GM23338 (cell line): ENCODE measurements around the gene RET. TPM values are rescaled to one million over a fixed set of nuclear protein-coding genes. Genes with fewer than 3 reads are reported as not detected.

ENCODE experiments used
- ATAC-seq: fragments of 200-7000 bp; cut with Tn5 transposase; 3 replicates; pipeline ENCODE4 v1.9.1; 2020
- DNase-seq: peaks from one replicate; pipeline ENCODE4 v3.0.0-alpha.2; 2015; ENCODE audit warnings: low spot score
- H2AFZ ChIP-seq: fragments of 200-600 bp; sonication (generic); 2 replicates; pipeline ENCODE4 v1.8.0; 2016; ENCODE audit warnings: antibody characterized with exemption, mild to moderate bottlenecking, moderate library complexity
- H3F3A ChIP-seq: fragments of 200-600 bp; sonication (generic); replicated peaks from 2 replicates; pipeline ENCODE4 v1.8.0; 2017; ENCODE audit warnings: antibody characterized with exemption, mixed run types, low read depth
- H3K27ac ChIP-seq: fragments of 200-600 bp; sonication (generic); 2 replicates; pipeline ENCODE4 v1.6.1; 2016; ENCODE audit warnings: low read depth
- H3K27me3 ChIP-seq: fragments of 200-600 bp; sonication (generic); 2 replicates; pipeline ENCODE4 v1.8.0; 2016; ENCODE audit warnings: mild to moderate bottlenecking, mixed run types, moderate library complexity; ENCODE audit not compliant: insufficient read depth
- H3K36me3 ChIP-seq: fragments of 200-600 bp; sonication (generic); 2 replicates; pipeline ENCODE4 v1.8.0; 2016; ENCODE audit warnings: mild to moderate bottlenecking; ENCODE audit not compliant: insufficient read depth
- H3K4me1 ChIP-seq: fragments of 200-600 bp; sonication (generic); 2 replicates; pipeline ENCODE4 v1.8.0; 2016; ENCODE audit warnings: mild to moderate bottlenecking, moderate library complexity; ENCODE audit not compliant: insufficient read depth
- H3K4me2 ChIP-seq: fragments of 200-600 bp; sonication (generic); 2 replicates; pipeline ENCODE4 v1.7.1; 2017; ENCODE audit warnings: mixed run types
- H3K4me3 ChIP-seq: fragments of 200-600 bp; sonication (generic); 2 replicates; pipeline ENCODE4 v1.6.1; 2016; ENCODE audit warnings: mixed run types
- H3K79me2 ChIP-seq: fragments of 200-600 bp; sonication (generic); replicated peaks from 2 replicates; pipeline ENCODE4 v1.8.0; 2017; ENCODE audit warnings: mild to moderate bottlenecking; ENCODE audit not compliant: insufficient read depth
- H3K9me2 ChIP-seq: fragments of 200-600 bp; sonication (generic); 2 replicates; pipeline ENCODE4 v1.8.0; 2017; ENCODE audit not compliant: insufficient read depth
- H4K20me1 ChIP-seq: fragments of 200-600 bp; sonication (generic); replicated peaks from 2 replicates; pipeline ENCODE4 v1.8.0; 2017; ENCODE audit warnings: mild to moderate bottlenecking; ENCODE audit not compliant: insufficient read depth
- H3K27ac Mint-ChIP-seq: 2 replicates; pipeline ENCODE4 v1.8.0; 2020; ENCODE audit warnings: inconsistent platforms, mild to moderate bottlenecking, moderate library complexity, mixed read lengths
- H3K27me3 Mint-ChIP-seq: 3 replicates; pipeline ENCODE4 v1.8.0; 2022; ENCODE audit warnings: low read depth, mild to moderate bottlenecking, moderate library complexity, mixed read lengths, inconsistent platforms; ENCODE audit not compliant: insufficient read depth, poor library complexity
- H3K36me3 Mint-ChIP-seq: 3 replicates; pipeline ENCODE4 v1.8.0; 2021; ENCODE audit warnings: low read depth, mild to moderate bottlenecking, inconsistent platforms, moderate library complexity, mixed read lengths
- H3K4me1 Mint-ChIP-seq: 3 replicates; pipeline ENCODE4 v1.8.0; 2020; ENCODE audit warnings: mild to moderate bottlenecking, inconsistent platforms, mixed read lengths
- H3K4me3 Mint-ChIP-seq: 3 replicates; pipeline ENCODE4 v1.8.0; 2021; ENCODE audit warnings: moderate library complexity, mild to moderate bottlenecking, inconsistent platforms, mixed read lengths
- H3K9me3 Mint-ChIP-seq: 3 replicates; pipeline ENCODE4 v1.8.0; 2020; ENCODE audit warnings: moderate library complexity, mild to moderate bottlenecking, inconsistent platforms, mixed read lengths
- ETS1 ChIP-seq: IDR thresholded peaks from 2 replicates; pipeline ENCODE4 v1.6.1; 2016; ENCODE audit warnings: antibody characterized with exemption
- EZH2 ChIP-seq: fragments of 200-600 bp; sonication (generic); IDR thresholded peaks from one replicate; pipeline ENCODE4 v1.8.0; 2017; ENCODE audit warnings: antibody characterized with exemption, mild to moderate bottlenecking, low read depth; ENCODE audit not compliant: unreplicated experiment
- EZH2phosphoT487 ChIP-seq: fragments of 200-600 bp; sonication (generic); IDR thresholded peaks from one replicate; pipeline ENCODE4 v1.8.1; 2018; ENCODE audit warnings: antibody characterized with exemption; ENCODE audit not compliant: unreplicated experiment
- JUNB ChIP-seq: IDR thresholded peaks from one replicate; pipeline ENCODE4 v1.6.1; 2016; ENCODE audit warnings: antibody characterized with exemption; ENCODE audit not compliant: unreplicated experiment
- POLR2AphosphoS5 ChIP-seq: IDR thresholded peaks from 2 replicates; pipeline ENCODE4 v1.6.1; 2016; ENCODE audit warnings: antibody characterized with exemption, low read depth
- REST ChIP-seq: IDR thresholded peaks from one replicate; pipeline ENCODE4 v1.6.1; 2018; ENCODE audit warnings: antibody characterized with exemption; ENCODE audit not compliant: unreplicated experiment
- STAT1 ChIP-seq: IDR thresholded peaks from one replicate; pipeline ENCODE4 v1.6.1; 2016; ENCODE audit warnings: antibody characterized with exemption; ENCODE audit not compliant: unreplicated experiment
- ZNF114 ChIP-seq: fragments of 250-450 bp; sonication (Bioruptor Pico); IDR thresholded peaks from 2 replicates; pipeline ENCODE4 v1.5.0; 2020; ENCODE audit warnings: mild to moderate bottlenecking, moderate library complexity
- ZNF331 ChIP-seq: fragments of 250-450 bp; sonication (Bioruptor Pico); IDR thresholded peaks from 2 replicates; pipeline ENCODE4 v1.5.0; 2020; ENCODE audit warnings: low read depth, mild to moderate bottlenecking, moderate library complexity
- polyA plus RNA-seq: library from polyadenylated mRNA; unstranded; fragments of >200 nt; fragmentation: Nextera tagmentation; extraction: Ambion mirVana; gene quantifications from 2 replicates; pipeline ENCODE4 v1.2.1, GENCODE V29; 2016
- total RNA-seq: library from RNA; depleted of rRNA; stranded (reverse); fragments of >200 nt; shearing (Covaris generic); gene quantifications from 2 replicates; pipeline ENCODE4 v1.2.3, GENCODE V29; 2014
- TF ChIP-seq, protein P1 (sequence below): fragments of 250-450 bp; sonication (Bioruptor Pico); IDR thresholded peaks from 2 replicates; pipeline ENCODE4 v1.5.0; 2020; ENCODE audit warnings: mild to moderate bottlenecking, moderate library complexity
- TF ChIP-seq, protein P2 (sequence below), 2 experiments: fragments of 200-600 bp in 1 of 2; sonication (generic) in 1 of 2; conservative IDR thresholded peaks; 2 replicates each; pipeline versions ENCODE4 v1.5.1 to v1.6.1; 2016 to 2017; ENCODE audit warnings: antibody characterized with exemption in 2 of 2, low read depth in 2 of 2, mild to moderate bottlenecking in 2 of 2, moderate library complexity in 1 of 2

Gene RET
- total and polyA plus RNA-seq, 2 experiments from 2014 or later: 5.5 to 9.8 TPM

DNA sequence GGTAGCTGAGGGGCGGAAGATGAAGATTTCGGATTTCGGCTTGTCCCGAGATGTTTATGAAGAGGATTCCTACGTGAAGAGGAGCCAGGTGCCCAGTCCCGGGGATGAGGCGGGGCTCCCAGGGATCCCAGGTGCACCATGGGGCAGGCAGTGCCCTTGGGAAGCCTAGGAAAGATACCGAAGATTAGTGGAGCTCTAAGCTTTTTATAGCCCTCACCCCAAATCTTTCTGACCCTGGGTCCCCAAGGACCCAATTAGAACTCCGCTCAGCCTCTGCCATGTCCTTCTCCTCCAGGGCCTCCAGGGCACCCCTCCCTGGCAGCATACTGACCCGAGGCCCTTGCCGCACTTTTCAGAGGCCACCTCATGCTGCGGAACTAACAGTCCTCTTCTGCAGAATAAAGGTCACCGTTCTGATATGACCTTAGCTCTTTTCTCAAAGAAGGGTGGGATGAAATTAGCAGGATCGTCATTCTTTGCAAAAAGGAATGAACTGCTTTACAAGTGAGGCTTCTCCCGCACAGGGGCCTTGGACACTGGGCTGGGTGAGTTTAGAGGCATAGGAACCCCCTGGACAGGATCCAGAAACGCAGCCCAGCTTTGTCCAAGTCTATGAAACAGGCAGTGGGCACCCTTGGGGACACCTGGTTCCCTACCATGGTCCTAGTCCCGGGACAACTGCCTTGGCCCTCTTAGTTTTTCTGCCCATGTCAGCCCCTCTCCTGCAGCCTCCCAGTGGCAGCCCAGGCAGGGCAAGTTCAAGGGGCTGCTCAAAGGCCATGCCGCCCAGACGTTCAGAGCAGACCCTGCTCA, 43.5 kb downstream of the RET start:
- Histone ChIP-seq H3K36me3 (no peaks in the 10 kb centered on the region), H3K9me2 (no peaks in the 10 kb centered on the region), H4K20me1 (no peaks in the 10 kb centered on the region), H3F3A (no peaks in the 10 kb centered on the region), H3K27me3 (no peaks in the 10 kb centered on the region), H3K27ac (no peak overlapping the region), H3K79me2 (no peaks in the 10 kb centered on the region), H3K4me3 (no peak overlapping the region), H2AFZ (no peak overlapping the region), H3K4me2 (no peak overlapping the region), H3K4me1 (no peaks in the 10 kb centered on the region)
- Mint-ChIP-seq H3K4me3 (no peak overlapping the region), H3K4me1 (no peaks in the 10 kb centered on the region), H3K36me3 (no peaks in the 10 kb centered on the region; the same call in 2 of the 3 replicates), H3K27ac (no peak overlapping the region), H3K27me3 (peaks cover 4% of the 10 kb centered on the region), H3K9me3 (no peaks in the 10 kb centered on the region)
- no peak for TF ChIP-seq EZH2phosphoT487
- TF ChIP-seq ETS1: no peak
- TF ChIP-seq, protein P1, sequence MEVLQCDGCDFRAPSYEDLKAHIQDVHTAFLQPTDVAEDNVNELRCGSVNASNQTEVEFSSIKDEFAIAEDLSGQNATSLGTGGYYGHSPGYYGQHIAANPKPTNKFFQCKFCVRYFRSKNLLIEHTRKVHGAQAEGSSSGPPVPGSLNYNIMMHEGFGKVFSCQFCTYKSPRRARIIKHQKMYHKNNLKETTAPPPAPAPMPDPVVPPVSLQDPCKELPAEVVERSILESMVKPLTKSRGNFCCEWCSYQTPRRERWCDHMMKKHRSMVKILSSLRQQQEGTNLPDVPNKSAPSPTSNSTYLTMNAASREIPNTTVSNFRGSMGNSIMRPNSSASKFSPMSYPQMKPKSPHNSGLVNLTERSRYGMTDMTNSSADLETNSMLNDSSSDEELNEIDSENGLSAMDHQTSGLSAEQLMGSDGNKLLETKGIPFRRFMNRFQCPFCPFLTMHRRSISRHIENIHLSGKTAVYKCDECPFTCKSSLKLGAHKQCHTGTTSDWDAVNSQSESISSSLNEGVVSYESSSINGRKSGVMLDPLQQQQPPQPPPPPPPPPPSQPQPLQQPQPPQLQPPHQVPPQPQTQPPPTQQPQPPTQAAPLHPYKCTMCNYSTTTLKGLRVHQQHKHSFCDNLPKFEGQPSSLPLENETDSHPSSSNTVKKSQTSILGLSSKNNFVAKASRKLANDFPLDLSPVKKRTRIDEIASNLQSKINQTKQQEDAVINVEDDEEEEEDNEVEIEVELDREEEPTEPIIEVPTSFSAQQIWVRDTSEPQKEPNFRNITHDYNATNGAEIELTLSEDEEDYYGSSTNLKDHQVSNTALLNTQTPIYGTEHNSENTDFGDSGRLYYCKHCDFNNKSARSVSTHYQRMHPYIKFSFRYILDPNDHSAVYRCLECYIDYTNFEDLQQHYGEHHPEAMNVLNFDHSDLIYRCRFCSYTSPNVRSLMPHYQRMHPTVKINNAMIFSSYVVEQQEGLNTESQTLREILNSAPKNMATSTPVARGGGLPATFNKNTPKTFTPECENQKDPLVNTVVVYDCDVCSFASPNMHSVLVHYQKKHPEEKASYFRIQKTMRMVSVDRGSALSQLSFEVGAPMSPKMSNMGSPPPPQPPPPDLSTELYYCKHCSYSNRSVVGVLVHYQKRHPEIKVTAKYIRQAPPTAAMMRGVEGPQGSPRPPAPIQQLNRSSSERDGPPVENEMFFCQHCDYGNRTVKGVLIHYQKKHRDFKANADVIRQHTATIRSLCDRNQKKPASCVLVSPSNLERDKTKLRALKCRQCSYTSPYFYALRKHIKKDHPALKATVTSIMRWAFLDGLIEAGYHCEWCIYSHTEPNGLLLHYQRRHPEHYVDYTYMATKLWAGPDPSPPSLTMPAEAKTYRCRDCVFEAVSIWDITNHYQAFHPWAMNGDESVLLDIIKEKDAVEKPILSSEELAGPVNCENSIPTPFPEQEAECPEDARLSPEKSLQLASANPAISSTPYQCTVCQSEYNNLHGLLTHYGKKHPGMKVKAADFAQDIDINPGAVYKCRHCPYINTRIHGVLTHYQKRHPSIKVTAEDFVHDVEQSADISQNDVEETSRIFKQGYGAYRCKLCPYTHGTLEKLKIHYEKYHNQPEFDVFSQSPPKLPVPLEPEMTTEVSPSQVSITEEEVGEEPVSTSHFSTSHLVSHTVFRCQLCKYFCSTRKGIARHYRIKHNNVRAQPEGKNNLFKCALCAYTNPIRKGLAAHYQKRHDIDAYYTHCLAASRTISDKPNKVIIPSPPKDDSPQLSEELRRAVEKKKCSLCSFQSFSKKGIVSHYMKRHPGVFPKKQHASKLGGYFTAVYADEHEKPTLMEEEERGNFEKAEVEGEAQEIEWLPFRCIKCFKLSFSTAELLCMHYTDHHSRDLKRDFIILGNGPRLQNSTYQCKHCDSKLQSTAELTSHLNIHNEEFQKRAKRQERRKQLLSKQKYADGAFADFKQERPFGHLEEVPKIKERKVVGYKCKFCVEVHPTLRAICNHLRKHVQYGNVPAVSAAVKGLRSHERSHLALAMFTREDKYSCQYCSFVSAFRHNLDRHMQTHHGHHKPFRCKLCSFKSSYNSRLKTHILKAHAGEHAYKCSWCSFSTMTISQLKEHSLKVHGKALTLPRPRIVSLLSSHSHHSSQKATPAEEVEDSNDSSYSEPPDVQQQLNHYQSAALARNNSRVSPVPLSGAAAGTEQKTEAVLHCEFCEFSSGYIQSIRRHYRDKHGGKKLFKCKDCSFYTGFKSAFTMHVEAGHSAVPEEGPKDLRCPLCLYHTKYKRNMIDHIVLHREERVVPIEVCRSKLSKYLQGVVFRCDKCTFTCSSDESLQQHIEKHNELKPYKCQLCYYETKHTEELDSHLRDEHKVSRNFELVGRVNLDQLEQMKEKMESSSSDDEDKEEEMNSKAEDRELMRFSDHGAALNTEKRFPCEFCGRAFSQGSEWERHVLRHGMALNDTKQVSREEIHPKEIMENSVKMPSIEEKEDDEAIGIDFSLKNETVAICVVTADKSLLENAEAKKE: no peak
- TF ChIP-seq EZH2: no peak
- no peak for TF ChIP-seq ZNF114
- TF ChIP-seq JUNB: no peak
- no peak for TF ChIP-seq STAT1
- TF ChIP-seq, protein P2, sequence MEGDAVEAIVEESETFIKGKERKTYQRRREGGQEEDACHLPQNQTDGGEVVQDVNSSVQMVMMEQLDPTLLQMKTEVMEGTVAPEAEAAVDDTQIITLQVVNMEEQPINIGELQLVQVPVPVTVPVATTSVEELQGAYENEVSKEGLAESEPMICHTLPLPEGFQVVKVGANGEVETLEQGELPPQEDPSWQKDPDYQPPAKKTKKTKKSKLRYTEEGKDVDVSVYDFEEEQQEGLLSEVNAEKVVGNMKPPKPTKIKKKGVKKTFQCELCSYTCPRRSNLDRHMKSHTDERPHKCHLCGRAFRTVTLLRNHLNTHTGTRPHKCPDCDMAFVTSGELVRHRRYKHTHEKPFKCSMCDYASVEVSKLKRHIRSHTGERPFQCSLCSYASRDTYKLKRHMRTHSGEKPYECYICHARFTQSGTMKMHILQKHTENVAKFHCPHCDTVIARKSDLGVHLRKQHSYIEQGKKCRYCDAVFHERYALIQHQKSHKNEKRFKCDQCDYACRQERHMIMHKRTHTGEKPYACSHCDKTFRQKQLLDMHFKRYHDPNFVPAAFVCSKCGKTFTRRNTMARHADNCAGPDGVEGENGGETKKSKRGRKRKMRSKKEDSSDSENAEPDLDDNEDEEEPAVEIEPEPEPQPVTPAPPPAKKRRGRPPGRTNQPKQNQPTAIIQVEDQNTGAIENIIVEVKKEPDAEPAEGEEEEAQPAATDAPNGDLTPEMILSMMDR (conservative IDR thresholded peaks at IDR 0.05; ENCODE audit: low read depth in 2 of 2): no peak
- TF ChIP-seq POLR2AphosphoS5: no peak
- no peak for TF ChIP-seq REST
- no peak for TF ChIP-seq ZNF331 (CRISPR knock-in tag)
- DNase-seq (no peak), ATAC-seq (no peak)
